T-helper 17 cell (primary cell): ENCODE measurements around the gene CES2. TPM values are rescaled to one million over a fixed set of nuclear protein-coding genes. Genes with fewer than 3 reads are reported as not detected.

Experiments
- ATAC-seq: fragments of 150-1000 bp; cut with Tn5 transposase; 2 replicates; pipeline ENCODE4 v1.10.0; 2021; ENCODE audit warnings: mild to moderate bottlenecking, moderate library complexity
- DNase-seq, 3 donors: peaks; one replicate each; pipeline versions ENCODE4 v3.0.0 to v3.0.0-alpha.2; 2020 to 2021
- H3K9me3 ChIP-seq: one replicate; pipeline ENCODE4 v1.7.0; 2013; ENCODE audit warnings: low read length, mild to moderate bottlenecking; ENCODE audit not compliant: control insufficient read depth, poor library complexity, severe bottlenecking
- H3K27ac Mint-ChIP-seq: one replicate; pipeline ENCODE4 v1.8.0; 2022; ENCODE audit warnings: mild to moderate bottlenecking, moderate library complexity, mixed read lengths
- H3K27me3 Mint-ChIP-seq: one replicate; pipeline ENCODE4 v1.8.0; 2022; ENCODE audit warnings: mixed read lengths
- H3K36me3 Mint-ChIP-seq: one replicate; pipeline ENCODE4 v1.8.0; 2022; ENCODE audit warnings: low read depth, mixed read lengths
- H3K4me1 Mint-ChIP-seq: one replicate; pipeline ENCODE4 v1.8.0; 2022; ENCODE audit warnings: mild to moderate bottlenecking, mixed read lengths
- H3K4me3 Mint-ChIP-seq: one replicate; pipeline ENCODE4 v1.8.0; 2022; ENCODE audit warnings: mild to moderate bottlenecking, moderate library complexity, mixed read lengths
- total RNA-seq, 4 donors: library from RNA in 2 of 4; stranded (reverse) in 2 of 4; gene quantifications; one replicate each; pipeline ENCODE4 v1.2.3 and lab custom pipeline; 2022 to 2026

CES2 gene
- total RNA-seq, 2 donors from 2014 or later = 33.1 to 36.8 TPM

DNA sequence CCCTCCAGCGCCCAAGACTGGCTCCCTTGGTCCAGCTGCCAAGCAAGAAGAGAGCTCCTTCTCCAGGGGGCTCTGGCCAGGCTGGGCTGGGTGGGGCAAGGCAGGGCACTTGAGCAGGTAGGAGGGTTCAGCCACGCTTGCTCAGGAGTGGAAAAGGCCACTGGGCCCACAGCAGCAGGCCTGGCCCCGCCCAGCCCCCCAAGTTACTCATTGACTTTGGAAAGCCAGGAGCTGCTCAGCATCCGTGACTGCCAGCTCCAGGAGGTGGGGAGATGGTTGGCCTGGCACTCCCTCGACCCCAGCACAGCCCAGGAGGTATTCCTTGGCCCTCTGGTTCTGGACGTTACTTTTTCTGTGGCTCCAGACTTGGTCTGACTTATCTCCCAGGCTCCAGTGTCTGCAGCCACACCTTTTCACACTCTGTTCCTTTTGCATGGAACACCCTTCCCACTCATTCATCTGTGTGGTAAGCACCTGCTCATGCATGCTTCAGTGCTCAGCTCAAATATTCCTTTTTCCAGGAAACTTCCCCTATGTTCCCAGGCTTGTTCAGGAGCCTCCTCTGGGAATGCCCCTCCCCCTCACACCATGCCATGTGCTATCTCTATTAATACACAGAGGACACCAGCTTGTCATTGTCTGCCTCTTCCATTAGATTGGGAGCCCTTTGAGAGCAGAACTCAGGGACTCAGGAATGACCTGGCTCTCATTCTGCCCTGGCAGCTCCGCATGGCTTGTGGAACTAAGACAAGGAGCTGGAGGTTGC lies 16.3 kb upstream of the CES2 start, which contains the start of gene CDH16:
CDH16 (minus strand) TSS at position 83 of the 766 bp plus-strand sequence. CDS start 820 bp downstream, outside the sequence.
- H3K4me3 Mint-ChIP-seq = no peak within 1 kb of the TSS
- DNase-seq (no peak), ATAC-seq (no peak)
- H3K27ac Mint-ChIP-seq = peak within 1 kb of the TSS; percentile 45
- peaks cover 4% of the 10 kb centered on the region for H3K4me1 Mint-ChIP-seq
- H3K9me3 ChIP-seq = no peaks in the 10 kb centered on the region
- peaks cover 32% of the 10 kb centered on the region for H3K27me3 Mint-ChIP-seq
- H3K36me3 Mint-ChIP-seq = peaks cover 3% of the 10 kb centered on the region

DNA sequence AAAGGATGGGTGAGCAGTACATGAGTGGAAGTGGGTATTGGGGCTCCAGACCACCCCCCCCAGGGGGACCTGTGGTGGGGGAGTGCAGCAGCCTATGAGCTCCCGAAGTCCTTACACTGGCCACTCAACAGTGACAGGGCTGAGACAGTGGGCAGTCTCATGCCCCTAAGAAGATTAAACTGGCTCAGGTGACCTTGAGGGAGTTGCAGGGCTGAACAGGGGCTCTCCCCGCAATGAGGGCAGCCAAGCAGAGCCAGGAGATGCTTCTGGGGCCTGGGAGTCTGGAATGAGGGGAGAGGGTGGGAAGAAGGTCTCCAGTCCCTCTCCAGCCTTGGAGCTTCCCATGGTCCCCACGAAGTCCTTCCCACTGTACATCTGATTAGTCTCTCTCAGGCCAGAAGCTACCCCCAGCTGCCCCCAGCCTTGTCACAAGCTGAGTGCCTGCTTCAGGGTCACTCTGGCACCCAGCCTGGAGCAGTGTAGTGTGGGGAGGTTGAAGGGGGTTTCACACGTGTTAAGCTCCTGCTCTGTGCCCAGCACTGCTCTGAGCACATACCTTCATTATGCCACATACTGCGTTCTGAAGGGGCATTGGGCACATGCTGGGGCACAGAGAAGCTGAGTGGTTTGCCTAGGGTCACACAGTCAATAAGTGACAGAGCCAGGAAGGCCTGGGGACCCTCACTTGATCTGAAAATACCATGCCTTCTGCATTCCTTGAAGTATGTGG lies 15.6 kb upstream of the CES2 start:
- no peak overlapping the region for H3K27ac Mint-ChIP-seq
- H3K4me3 Mint-ChIP-seq = no peak overlapping the region
- DNase-seq (no peak), ATAC-seq (no peak)
- peaks cover 6% of the 10 kb centered on the region for H3K4me1 Mint-ChIP-seq
- peaks cover 3% of the 10 kb centered on the region for H3K36me3 Mint-ChIP-seq
- H3K9me3 ChIP-seq = no peaks in the 10 kb centered on the region
- H3K27me3 Mint-ChIP-seq = peaks cover 35% of the 10 kb centered on the region

DNA sequence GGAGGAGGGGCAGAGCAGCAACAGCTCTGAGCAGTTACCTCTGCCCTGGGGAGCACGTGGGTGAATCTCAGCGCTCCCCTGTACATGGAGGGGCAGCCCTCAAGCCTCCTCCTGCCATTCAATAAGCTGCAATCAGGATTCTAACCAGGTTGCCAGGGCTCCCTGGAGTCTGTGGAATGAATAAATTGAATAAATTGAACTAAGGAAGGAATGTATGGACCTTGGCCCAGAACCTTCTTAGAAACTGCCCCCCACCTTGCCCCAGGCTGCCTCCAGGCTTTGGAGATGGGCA lies 15.1 kb upstream of the CES2 start:
- no peak for DNase-seq
- peaks cover 3% of the 10 kb centered on the region for H3K36me3 Mint-ChIP-seq
- no peaks in the 10 kb centered on the region for H3K9me3 ChIP-seq
- ATAC-seq = no peak
- H3K4me1 Mint-ChIP-seq = peaks cover 7% of the 10 kb centered on the region
- no peak overlapping the region for H3K27ac Mint-ChIP-seq
- H3K4me3 Mint-ChIP-seq = no peak overlapping the region
- H3K27me3 Mint-ChIP-seq = peaks cover 35% of the 10 kb centered on the region

DNA sequence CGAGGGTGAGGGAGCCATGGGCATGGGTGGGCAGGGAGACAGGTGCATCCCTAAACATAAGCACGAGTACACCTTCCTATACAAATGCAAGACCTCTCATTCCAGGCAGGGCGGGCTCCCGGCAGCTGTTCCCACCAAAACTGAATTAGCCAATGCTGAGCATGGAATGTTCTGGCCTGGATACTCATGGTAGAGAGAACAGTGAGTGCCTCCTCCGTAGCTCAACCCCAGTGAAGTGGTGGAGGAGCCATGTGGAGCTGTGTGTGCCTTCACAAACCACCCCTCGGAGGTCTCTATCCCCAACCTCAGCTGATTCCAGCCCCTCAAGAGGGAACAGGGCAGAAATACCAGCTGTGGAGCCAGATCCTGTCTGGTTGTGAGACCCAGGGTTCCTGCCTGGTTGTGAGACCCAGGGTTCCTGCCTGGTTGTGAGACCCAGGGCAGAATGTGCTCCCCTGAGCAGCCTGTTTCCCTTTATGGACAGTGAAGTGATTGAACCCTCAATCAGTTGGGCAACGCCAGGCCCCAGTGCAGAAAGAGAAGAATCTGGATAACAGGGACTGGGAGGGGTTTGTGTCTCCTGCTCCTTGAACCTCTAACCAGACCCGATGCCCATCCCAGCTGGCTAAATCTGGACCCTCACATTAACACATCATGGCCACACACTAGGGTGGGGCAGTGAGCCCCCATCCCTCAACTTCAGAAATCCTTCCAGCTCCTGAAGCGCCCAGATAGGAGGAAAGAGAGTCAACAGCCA lies 14.2 kb upstream of the CES2 start:
- DNase-seq (no peak), ATAC-seq (no peak)
- H3K27me3 Mint-ChIP-seq = peaks cover 44% of the 10 kb centered on the region
- H3K4me1 Mint-ChIP-seq = peaks cover 8% of the 10 kb centered on the region
- no peak overlapping the region for H3K27ac Mint-ChIP-seq
- H3K9me3 ChIP-seq = no peaks in the 10 kb centered on the region
- H3K4me3 Mint-ChIP-seq = no peak overlapping the region
- H3K36me3 Mint-ChIP-seq = peaks cover 3% of the 10 kb centered on the region

DNA sequence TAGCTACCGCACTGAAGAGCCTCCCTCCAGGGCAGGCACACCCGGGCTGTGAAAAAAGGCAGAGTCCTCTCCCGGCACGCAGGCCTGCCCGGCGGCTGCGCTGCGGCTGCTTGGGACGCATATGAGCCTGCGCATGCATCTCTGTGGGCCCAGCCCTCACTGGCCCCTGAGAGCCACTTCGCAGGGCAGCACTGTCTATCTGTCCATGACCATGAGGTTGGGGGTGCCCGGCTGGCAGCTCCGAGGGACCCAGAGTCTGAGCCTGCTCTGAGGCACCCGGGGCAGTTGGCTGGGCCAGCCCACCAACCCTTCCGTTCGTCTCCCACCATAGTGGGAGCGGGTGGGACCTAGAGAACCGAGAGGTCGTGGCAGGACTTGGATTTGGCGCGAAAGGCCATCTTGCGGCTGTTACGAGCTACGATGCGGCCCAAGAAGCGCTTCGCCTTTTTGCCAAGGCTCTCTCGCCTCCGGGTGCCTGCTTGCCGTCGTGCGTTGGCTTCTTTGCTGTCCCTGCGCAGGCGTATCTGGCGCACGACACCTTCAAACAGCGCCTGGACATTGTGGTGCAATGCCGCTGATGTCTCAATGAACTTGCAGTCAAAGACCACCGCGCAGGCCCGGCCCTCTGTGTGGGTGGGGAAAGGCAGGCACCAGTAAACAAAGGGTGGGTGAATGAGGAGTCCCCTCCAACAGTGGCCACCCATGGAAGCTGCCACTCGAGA lies 13.4 kb upstream of the CES2 start:
- Mint-ChIP-seq H3K36me3 (peaks cover 3% of the 10 kb centered on the region), H3K27ac (no peak overlapping the region), H3K27me3 (peaks cover 46% of the 10 kb centered on the region), H3K4me1 (peaks cover 8% of the 10 kb centered on the region), H3K4me3 (no peak overlapping the region)
- no peak for DNase-seq
- no peak for ATAC-seq
- H3K9me3 ChIP-seq = no peaks in the 10 kb centered on the region

DNA sequence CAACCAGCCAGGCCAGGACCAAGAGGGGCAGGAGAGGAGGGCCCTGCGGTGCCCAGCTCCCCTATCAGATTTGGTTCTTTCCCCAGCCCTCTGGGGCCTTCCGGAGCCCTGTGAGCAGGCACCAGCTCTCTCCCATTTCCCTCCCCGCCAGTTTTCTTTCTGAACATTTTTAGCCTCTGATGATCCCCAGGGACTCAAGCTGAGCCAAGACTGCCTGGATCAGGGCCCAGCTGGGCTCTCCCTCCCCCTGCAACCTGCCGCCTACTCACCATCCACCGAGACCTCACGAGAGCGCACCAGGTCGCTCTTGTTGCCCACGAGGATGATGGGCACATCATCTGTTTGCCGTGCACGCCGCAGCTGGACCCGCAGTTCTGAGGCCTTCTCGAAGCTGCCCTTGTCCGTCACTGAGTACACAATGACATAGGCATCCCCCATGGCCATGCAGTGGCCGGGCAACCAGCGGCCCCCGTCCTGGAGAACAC lies 12.0 kb upstream of the CES2 start:
- peaks cover 8% of the 10 kb centered on the region for H3K4me1 Mint-ChIP-seq
- no peak overlapping the region for H3K4me3 Mint-ChIP-seq
- ATAC-seq = no peak
- no peak for DNase-seq
- peaks cover 3% of the 10 kb centered on the region for H3K36me3 Mint-ChIP-seq
- H3K27ac Mint-ChIP-seq = no peak overlapping the region
- no peaks in the 10 kb centered on the region for H3K9me3 ChIP-seq
- peaks cover 43% of the 10 kb centered on the region for H3K27me3 Mint-ChIP-seq

DNA sequence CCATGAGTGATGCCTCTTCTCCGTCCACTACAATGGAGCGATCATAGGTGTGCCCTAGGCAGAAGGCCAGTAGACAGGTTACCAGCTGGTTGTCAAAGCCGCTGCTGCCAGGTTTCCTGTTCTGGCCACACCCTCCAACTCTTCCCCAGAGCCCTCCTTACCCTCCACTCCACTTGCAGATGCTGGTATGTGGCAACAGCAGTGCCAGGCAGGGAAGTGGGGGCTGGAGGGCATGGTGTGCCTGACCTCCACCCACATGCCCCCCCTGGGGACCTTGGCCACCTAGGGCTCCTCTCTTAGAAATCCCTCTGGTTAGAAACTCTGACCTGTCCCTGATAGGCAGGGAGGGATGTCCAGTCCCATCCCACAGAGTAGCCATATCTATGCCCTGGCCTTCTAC lies 11.4 kb upstream of the CES2 start:
- no peak for ATAC-seq
- Mint-ChIP-seq H3K27ac (no peak overlapping the region), H3K4me3 (peak overlapping the region; percentile 21), H3K36me3 (peaks cover 3% of the 10 kb centered on the region), H3K27me3 (peaks cover 39% of the 10 kb centered on the region), H3K4me1 (peaks cover 8% of the 10 kb centered on the region)
- DNase-seq = no peak
- H3K9me3 ChIP-seq = no peaks in the 10 kb centered on the region

DNA sequence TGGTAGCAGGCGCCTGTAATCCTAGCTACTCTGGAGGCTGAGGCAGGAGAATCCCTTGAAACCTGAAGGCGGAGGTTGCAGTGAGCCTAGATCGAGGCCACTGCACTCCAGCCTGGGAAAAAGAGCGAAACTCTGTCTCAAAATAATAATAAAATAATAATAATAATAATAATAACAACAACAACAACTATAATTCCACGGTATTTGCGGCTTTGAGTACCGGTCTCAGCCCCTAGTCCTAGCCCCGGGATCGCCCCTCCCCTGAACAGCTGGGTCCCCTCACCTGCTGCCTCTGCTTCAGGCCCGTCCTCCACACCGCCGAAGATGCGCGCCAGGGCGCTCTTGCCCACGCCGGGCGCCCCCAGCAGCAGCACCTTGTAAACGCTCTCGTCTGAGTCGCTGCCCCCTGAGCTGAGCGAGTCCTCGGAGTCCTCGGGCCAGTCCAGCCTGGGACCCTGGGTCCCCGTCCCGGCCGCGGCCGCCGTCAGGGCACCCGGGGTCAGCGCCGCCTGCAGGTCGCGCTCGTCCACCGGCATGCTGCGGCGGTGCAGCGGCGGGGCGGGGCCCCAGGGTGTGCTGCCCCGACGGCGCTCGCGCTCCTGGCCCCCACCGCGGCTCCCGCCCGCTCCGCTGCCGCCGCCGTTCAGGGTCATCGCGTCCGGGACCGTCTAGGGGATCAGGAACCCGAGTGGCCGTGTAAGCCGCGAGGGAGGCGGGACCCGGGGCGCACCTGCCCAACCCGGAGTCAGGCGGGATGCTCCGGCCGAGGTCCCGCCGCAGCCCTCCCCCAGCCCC lies 10.6 kb upstream of the CES2 start:
- no peaks in the 10 kb centered on the region for H3K9me3 ChIP-seq
- peak overlapping the region; percentile 79 for H3K4me3 Mint-ChIP-seq
- peaks cover 3% of the 10 kb centered on the region for H3K36me3 Mint-ChIP-seq
- no peak overlapping the region for H3K27ac Mint-ChIP-seq
- peaks cover 8% of the 10 kb centered on the region for H3K4me1 Mint-ChIP-seq
- H3K27me3 Mint-ChIP-seq = peaks cover 39% of the 10 kb centered on the region
- ATAC-seq = peak; percentile 78
- peak; percentile 26 to 40 (median 32) for DNase-seq

DNA sequence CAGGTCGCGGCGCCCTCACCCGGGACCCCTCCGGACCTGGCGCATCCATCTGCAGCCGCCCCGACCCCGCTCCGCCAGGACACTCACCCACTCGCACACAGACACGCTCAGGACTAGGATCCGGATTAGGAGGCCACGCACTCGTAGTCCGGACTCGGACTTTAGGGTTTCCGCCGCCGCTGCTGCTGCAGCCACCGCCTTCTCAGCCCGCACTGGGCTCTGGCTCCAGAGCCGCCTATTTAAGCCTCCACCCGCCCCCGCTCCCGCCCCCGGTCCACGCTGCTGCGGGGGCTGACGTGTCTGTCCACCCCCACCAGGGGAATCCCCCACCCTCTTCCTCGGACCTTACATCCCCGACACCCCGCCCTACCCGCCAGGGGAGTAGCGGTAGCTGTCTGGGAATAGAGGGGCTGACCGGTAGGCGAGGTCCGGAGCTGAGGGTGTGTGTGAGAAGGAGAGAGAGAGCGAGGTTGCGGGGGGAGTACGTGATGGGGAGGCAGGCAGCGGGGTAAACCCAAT lies 9.9 kb upstream of the CES2 start, which contains the start of gene RRAD:
RRAD (minus strand) TSS at position 214 of the 519 bp plus-strand sequence. CDS start 356 bp downstream, outside the sequence.
- H3K27me3 Mint-ChIP-seq = peaks cover 39% of the 10 kb centered on the region
- no peak within 1 kb of the TSS for H3K27ac Mint-ChIP-seq
- peaks cover 8% of the 10 kb centered on the region for H3K4me1 Mint-ChIP-seq
- ATAC-seq = no peak
- peak within 1 kb of the TSS; percentile 79 for H3K4me3 Mint-ChIP-seq
- peaks cover 3% of the 10 kb centered on the region for H3K36me3 Mint-ChIP-seq
- no peaks in the 10 kb centered on the region for H3K9me3 ChIP-seq
- no peak for DNase-seq

DNA sequence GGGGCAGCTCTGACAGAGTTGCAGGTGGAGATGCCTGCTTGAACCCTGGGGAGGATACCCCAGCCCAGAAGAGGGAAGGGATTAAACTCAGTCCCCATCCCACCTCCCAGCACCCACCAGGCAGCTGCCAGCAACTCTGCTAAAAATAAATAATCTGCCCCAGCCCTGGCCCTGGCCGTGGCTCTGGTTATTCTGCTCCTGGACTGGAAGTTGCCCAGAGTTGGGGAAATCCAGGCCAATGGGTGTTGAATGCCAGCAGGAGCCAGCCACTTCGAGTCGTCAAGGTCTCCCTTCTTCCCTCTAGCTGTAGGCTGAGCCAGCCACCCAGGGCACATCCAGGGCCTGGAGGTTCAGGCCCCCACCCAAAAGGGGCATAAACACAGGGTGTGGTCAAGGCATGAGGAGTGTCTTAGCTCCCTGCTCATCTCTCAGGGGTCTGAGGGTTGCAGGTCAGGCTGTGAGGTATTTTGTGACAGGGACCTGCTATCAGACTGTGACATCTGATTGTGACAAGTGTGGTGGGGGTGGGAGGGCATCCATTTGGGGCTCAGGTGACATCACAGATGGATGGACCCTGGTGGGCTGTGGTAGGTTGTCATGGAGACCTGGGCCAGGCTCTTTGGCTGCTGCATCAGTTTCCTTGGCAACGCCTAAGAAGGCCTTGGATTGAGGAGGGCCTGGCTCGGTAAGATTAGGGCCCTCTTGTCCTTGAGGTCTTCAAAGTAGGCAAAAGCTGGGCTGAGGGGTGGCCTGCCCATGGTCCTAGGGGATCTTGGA lies 9.0 kb upstream of the CES2 start:
- Mint-ChIP-seq H3K4me1 (peaks cover 8% of the 10 kb centered on the region), H3K27ac (no peak overlapping the region), H3K4me3 (peak overlapping the region; percentile 79), H3K27me3 (peaks cover 35% of the 10 kb centered on the region), H3K36me3 (peaks cover 3% of the 10 kb centered on the region)
- DNase-seq (no peak), ATAC-seq (no peak)
- H3K9me3 ChIP-seq = no peaks in the 10 kb centered on the region

DNA sequence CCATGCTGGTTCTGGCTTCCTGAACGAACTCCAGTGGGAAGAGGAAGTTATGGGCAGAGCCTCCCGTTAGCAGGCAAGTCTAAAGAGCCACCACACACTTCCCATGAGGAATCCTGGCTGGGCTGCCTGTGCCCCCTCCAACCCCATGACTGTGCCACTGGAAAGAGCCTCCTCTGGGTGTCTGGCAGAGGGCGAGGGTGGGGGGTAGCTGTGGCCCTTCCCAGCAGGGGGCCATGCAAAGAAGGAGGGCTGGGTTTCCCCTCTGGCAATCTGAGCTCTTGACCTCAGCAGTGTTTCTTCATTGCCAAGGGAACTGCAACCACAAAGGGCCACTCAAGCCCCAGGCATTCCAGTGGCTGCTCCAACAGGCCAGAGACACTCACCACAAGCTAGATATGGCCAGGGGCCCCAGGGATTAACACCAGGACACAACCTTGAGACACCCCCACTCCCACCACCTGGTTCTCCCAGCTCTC lies 8.3 kb upstream of the CES2 start:
- peaks cover 2% of the 10 kb centered on the region for H3K36me3 Mint-ChIP-seq
- no peak for ATAC-seq
- peaks cover 28% of the 10 kb centered on the region for H3K27me3 Mint-ChIP-seq

More for the DNA sequence above, 8.3 kb upstream of the CES2 start:
- no peak overlapping the region for H3K27ac Mint-ChIP-seq
- H3K4me1 Mint-ChIP-seq = peaks cover 11% of the 10 kb centered on the region
- no peaks in the 10 kb centered on the region for H3K9me3 ChIP-seq
- H3K4me3 Mint-ChIP-seq = no peak overlapping the region
- DNase-seq = no peak
